NCI-H2196 (cell line): ENCODE data around the gene ZBTB4.

Experiments
- DNase-seq: peaks from one replicate; lab custom pipeline; 2025; ENCODE audit not compliant: unreplicated experiment; lab: John Stamatoyannopoulos, UW

The ZBTB4 gene

DNA sequence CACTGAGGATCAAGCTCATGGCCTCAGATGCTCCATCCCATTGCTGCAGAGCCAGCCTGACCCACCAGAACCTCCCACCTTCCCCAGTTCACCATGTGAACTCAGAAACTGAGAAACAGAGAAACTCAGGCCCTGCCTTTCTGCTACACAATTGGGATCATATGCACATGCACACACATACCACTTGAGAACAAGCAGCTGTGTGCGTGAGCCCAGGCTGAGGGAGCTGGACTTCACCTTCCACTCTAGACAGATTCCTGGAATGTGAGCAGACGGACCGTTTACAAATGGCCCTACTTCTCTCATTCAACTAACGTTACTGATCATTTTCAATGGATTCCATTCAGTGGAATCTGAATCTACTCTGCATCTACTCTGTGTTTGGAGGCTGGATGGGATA, 55.8 kb downstream of the ZBTB4 start:
- no peak for DNase-seq

DNA sequence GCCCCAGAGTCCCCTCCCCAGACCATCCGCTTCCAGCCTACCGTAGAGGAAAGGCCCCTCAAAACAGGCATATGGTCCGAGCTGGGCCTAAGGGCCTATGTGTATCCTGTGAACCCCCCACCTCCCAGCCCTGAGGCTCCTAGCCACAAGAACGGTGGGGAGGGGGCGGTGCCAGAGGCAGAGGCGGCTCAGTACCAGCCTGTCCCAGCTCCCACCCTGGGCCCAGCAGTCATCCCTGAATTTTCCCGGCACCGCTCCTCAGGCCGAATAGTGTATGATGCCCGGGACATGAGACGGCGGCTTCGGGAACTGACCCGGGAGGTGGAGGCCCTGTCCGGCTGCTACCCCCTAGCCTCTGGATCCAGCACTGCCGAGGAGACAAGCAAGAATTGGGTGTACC, 58.2 kb downstream of the ZBTB4 start:
- no peak for DNase-seq

DNA sequence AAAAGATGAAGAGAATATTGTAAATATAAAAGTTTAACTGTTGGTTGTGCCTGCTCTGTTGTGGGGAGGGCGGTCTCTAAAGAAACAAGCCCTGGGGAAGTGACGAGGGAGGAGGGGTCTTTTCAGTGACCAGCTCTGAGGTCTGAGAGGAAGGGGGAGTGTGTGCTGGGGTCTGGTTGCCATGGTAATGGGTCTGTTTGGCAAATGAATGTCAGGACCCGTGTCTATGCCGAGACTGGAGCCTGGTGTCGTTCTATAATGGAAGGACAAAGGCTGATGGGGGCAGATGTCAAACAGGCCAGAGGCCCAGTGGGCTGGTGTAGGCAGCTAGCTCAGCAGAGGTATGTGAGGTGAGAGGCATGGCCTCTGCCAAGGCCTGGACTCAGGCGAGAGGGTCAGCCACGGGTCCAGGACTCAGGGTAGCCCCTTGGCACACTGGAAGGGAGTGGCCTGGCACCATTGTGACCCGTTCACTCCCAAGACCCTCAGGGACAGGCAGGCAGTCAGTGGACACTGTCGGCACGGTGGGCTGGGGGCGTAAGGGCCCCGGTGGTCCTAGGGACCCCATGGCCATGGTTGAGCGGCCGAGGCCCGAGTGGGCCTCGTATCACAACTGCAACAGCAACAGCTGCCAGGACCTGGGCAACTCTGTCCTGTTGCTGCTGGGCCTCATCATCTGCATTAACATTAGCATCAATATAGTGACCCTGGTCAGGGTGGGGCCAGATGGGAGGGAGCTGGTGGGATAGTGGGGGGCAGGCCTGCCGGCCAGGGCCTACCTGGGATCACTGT, 59.4 kb downstream of the ZBTB4 start, which contains the start of gene SPEM1:
Gene SPEM1, plus strand, starts transcription at position 506 of the 792 bp plus-strand sequence. Its CDS starts 61 bp downstream, at position 567.
- DNase-seq, result no peak

DNA sequence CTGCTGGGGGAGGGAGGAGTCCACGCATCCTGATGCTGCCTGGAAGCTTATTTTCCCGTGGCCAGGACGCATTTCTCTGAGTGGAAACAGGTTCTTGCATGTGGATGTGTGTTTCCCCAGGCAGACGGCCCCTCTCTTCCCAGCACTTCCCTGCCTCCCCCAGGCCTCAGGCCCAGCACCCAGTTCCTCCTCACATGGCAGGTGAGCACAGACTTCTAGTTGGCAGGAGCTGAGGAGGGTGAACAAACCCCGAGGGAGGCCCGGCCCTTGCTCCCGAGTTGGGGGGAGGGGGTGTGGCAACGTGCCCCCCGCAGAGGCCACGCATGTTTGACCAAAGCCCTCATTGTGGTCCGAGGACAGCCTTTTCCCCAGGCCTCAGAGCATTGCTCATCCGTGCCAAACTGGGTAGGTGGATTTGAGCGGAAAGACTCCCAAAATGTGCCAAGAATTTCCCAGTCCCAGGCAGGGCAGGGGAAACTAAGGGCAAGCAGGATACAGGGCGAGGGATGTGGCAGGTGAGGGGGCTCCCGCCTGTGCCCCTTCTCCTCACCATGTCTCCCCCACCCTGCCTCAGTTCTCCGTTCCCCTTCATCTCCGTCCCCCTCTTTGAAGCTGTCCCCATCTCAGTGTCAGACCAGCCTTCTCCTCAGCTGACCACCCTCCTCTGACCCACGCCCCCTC, 60.8 kb downstream of the ZBTB4 start:
- DNase-seq, result no peak

GRCh38 chr17:7417056-7417655, 62.3 kb downstream of the ZBTB4 start:
- no peak for DNase-seq

- no peak for DNase-seq
These were observed 63.1 kb downstream of the ZBTB4 start for GRCh38 chr17:7416323-7416722.

DNA sequence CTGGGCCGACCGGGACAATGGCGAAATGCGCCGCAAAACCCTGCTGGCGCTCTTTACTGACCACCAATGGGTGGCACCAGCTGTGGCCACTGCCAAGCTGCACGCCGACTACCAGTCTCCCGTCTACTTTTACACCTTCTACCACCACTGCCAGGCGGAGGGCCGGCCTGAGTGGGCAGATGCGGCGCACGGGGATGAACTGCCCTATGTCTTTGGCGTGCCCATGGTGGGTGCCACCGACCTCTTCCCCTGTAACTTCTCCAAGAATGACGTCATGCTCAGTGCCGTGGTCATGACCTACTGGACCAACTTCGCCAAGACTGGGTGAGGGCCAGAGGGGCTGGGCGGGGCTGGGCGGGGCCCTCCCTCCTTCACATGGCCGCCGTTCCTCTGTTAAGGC, 63.6 kb downstream of the ZBTB4 start:
- DNase-seq, result no peak

- no peak for DNase-seq
These were observed 64.6 kb downstream of the ZBTB4 start for GRCh38 chr17:7414837-7415236.

DNA sequence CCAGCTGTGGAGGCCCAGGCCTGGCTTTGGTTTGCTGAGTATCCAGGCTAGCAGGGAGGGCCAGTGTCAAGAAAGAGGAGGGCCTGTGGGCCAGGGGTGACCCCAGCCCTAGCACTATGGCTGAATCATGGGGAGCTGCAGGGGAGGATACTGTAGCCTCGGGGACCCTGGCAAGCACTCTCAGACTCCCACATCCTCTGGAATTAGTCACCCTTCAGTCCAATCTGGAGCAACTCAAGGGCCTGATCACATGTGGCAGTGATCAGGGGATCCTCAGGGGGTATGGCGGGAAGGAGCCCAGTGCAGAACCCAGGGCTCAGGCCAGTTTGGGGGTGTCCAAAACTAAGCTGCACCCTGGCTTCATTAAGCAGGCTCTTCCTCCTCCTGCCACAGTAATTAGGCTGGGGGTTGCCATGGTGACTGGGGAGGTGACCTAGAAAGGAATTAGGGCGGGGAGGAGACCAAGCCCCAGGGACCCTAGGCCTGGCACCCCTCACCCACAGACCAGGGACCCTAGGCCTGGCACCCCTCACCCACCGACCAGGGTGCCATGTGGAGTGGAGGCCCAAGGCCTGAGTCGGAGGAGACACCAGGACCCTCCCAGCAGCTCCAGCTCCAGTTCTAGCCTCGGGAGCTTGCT, 66.0 kb downstream of the ZBTB4 start:
- no peak for DNase-seq

DNA sequence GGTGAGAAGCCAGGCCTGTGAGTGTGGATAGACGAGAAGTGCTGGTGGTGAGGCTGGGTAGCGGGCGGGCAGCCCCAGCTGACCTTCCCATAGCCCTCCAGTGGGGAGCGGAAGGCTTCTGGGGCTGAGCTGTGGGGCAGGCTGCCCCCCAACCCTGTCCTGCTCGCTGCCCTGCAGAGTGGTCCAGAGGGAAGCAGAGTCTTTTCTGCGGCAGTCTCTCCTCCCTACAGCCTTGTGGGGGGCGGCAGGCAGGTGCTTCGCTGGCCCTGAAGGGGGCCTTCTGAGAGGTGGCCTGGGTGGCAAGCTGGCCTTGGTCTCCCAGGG, 68.0 kb downstream of the ZBTB4 start:
- no peak for DNase-seq

DNA sequence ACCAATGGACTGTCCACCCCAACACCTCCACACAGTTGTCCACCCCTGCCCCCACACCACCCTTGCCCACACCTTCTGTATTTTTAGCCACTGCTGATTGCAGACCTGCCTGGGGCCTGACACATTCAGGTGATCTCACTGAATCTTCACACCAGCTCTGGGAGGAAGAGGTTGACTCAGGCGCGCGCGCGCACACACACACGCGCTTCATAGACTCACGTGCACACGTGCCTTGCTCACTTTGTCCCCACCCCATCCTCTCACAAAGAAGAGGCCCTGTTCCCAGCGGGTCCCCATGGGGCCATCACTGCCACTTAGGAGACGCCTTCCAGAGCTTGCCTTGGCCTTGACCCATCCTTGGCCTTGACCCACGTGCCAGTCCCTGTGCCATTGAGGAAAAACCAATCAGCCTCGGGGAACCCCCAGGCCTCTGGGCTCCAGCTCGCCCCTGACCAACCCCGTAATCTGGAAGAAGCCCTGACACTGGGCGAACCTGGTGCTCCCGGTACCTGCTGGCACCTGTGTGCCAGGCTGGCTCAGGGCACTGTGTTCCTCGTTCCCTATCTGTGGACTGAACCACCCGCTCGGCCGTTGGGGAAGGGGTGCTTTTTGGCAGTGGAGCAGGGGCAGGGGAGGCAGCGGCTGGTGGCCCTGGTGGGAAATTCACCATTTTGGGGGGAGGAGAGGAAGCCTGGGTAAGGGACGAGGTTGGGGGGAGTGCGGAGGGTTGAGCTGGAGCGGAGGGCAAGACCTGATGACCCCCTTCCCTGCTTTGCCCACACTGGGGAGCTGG, 68.6 kb downstream of the ZBTB4 start:
- no peak for DNase-seq

GRCh38 chr17:7409716-7410115, 69.7 kb downstream of the ZBTB4 start:
- no peak for DNase-seq
